GM23338 (cell line): ENCODE results near the gene FITM2. TPM values are rescaled to one million over a fixed set of nuclear protein-coding genes. Genes with fewer than 3 reads are reported as not detected.

ENCODE experiments used
- ATAC-seq: fragments of 200-7000 bp; cut with Tn5 transposase; 3 replicates; pipeline ENCODE4 v1.9.1; 2020
- DNase-seq: peaks from one replicate; pipeline ENCODE4 v3.0.0-alpha.2; 2015; ENCODE audit warnings: low spot score
- H2AFZ ChIP-seq: fragments of 200-600 bp; sonication (generic); 2 replicates; pipeline ENCODE4 v1.8.0; 2016; ENCODE audit warnings: antibody characterized with exemption, mild to moderate bottlenecking, moderate library complexity
- H3F3A ChIP-seq: fragments of 200-600 bp; sonication (generic); replicated peaks from 2 replicates; pipeline ENCODE4 v1.8.0; 2017; ENCODE audit warnings: antibody characterized with exemption, mixed run types, low read depth
- H3K27ac ChIP-seq: fragments of 200-600 bp; sonication (generic); 2 replicates; pipeline ENCODE4 v1.6.1; 2016; ENCODE audit warnings: low read depth
- H3K27me3 ChIP-seq: fragments of 200-600 bp; sonication (generic); 2 replicates; pipeline ENCODE4 v1.8.0; 2016; ENCODE audit warnings: mild to moderate bottlenecking, mixed run types, moderate library complexity; ENCODE audit not compliant: insufficient read depth
- H3K36me3 ChIP-seq: fragments of 200-600 bp; sonication (generic); 2 replicates; pipeline ENCODE4 v1.8.0; 2016; ENCODE audit warnings: mild to moderate bottlenecking; ENCODE audit not compliant: insufficient read depth
- H3K4me1 ChIP-seq: fragments of 200-600 bp; sonication (generic); 2 replicates; pipeline ENCODE4 v1.8.0; 2016; ENCODE audit warnings: mild to moderate bottlenecking, moderate library complexity; ENCODE audit not compliant: insufficient read depth
- H3K4me2 ChIP-seq: fragments of 200-600 bp; sonication (generic); 2 replicates; pipeline ENCODE4 v1.7.1; 2017; ENCODE audit warnings: mixed run types
- H3K4me3 ChIP-seq: fragments of 200-600 bp; sonication (generic); 2 replicates; pipeline ENCODE4 v1.6.1; 2016; ENCODE audit warnings: mixed run types
- H3K79me2 ChIP-seq: fragments of 200-600 bp; sonication (generic); replicated peaks from 2 replicates; pipeline ENCODE4 v1.8.0; 2017; ENCODE audit warnings: mild to moderate bottlenecking; ENCODE audit not compliant: insufficient read depth
- H3K9me2 ChIP-seq: fragments of 200-600 bp; sonication (generic); 2 replicates; pipeline ENCODE4 v1.8.0; 2017; ENCODE audit not compliant: insufficient read depth
- H4K20me1 ChIP-seq: fragments of 200-600 bp; sonication (generic); replicated peaks from 2 replicates; pipeline ENCODE4 v1.8.0; 2017; ENCODE audit warnings: mild to moderate bottlenecking; ENCODE audit not compliant: insufficient read depth
- H3K27ac Mint-ChIP-seq: 2 replicates; pipeline ENCODE4 v1.8.0; 2020; ENCODE audit warnings: inconsistent platforms, mild to moderate bottlenecking, moderate library complexity, mixed read lengths
- H3K27me3 Mint-ChIP-seq: 3 replicates; pipeline ENCODE4 v1.8.0; 2022; ENCODE audit warnings: low read depth, mild to moderate bottlenecking, moderate library complexity, mixed read lengths, inconsistent platforms; ENCODE audit not compliant: insufficient read depth, poor library complexity
- H3K36me3 Mint-ChIP-seq: 3 replicates; pipeline ENCODE4 v1.8.0; 2021; ENCODE audit warnings: low read depth, mild to moderate bottlenecking, inconsistent platforms, moderate library complexity, mixed read lengths
- H3K4me1 Mint-ChIP-seq: 3 replicates; pipeline ENCODE4 v1.8.0; 2020; ENCODE audit warnings: mild to moderate bottlenecking, inconsistent platforms, mixed read lengths
- H3K4me3 Mint-ChIP-seq: 3 replicates; pipeline ENCODE4 v1.8.0; 2021; ENCODE audit warnings: moderate library complexity, mild to moderate bottlenecking, inconsistent platforms, mixed read lengths
- H3K9me3 Mint-ChIP-seq: 3 replicates; pipeline ENCODE4 v1.8.0; 2020; ENCODE audit warnings: moderate library complexity, mild to moderate bottlenecking, inconsistent platforms, mixed read lengths
- CREB1 ChIP-seq: fragments of 250-450 bp; sonication (Bioruptor Pico); IDR thresholded peaks from 2 replicates; pipeline ENCODE4 v1.5.0; 2020; ENCODE audit warnings: low read depth, mild to moderate bottlenecking, moderate library complexity
- EZH2 ChIP-seq: fragments of 200-600 bp; sonication (generic); IDR thresholded peaks from one replicate; pipeline ENCODE4 v1.8.0; 2017; ENCODE audit warnings: antibody characterized with exemption, mild to moderate bottlenecking, low read depth; ENCODE audit not compliant: unreplicated experiment
- EZH2phosphoT487 ChIP-seq: fragments of 200-600 bp; sonication (generic); IDR thresholded peaks from one replicate; pipeline ENCODE4 v1.8.1; 2018; ENCODE audit warnings: antibody characterized with exemption; ENCODE audit not compliant: unreplicated experiment
- JUNB ChIP-seq: IDR thresholded peaks from one replicate; pipeline ENCODE4 v1.6.1; 2016; ENCODE audit warnings: antibody characterized with exemption; ENCODE audit not compliant: unreplicated experiment
- NANOG ChIP-seq: IDR thresholded peaks from 2 replicates; pipeline ENCODE4 v1.6.1; 2016; ENCODE audit warnings: antibody characterized with exemption, borderline replicate concordance
- POLR2AphosphoS5 ChIP-seq: IDR thresholded peaks from 2 replicates; pipeline ENCODE4 v1.6.1; 2016; ENCODE audit warnings: antibody characterized with exemption, low read depth
- STAT1 ChIP-seq: IDR thresholded peaks from one replicate; pipeline ENCODE4 v1.6.1; 2016; ENCODE audit warnings: antibody characterized with exemption; ENCODE audit not compliant: unreplicated experiment
- ZNF114 ChIP-seq: fragments of 250-450 bp; sonication (Bioruptor Pico); IDR thresholded peaks from 2 replicates; pipeline ENCODE4 v1.5.0; 2020; ENCODE audit warnings: mild to moderate bottlenecking, moderate library complexity
- ZNF331 ChIP-seq: fragments of 250-450 bp; sonication (Bioruptor Pico); IDR thresholded peaks from 2 replicates; pipeline ENCODE4 v1.5.0; 2020; ENCODE audit warnings: low read depth, mild to moderate bottlenecking, moderate library complexity
- polyA plus RNA-seq: library from polyadenylated mRNA; unstranded; fragments of >200 nt; fragmentation: Nextera tagmentation; extraction: Ambion mirVana; gene quantifications from 2 replicates; pipeline ENCODE4 v1.2.1, GENCODE V29; 2016
- total RNA-seq: library from RNA; depleted of rRNA; stranded (reverse); fragments of >200 nt; shearing (Covaris generic); gene quantifications from 2 replicates; pipeline ENCODE4 v1.2.3, GENCODE V29; 2014
- TF ChIP-seq, protein P1 (sequence below): IDR thresholded peaks from 2 replicates; pipeline ENCODE4 v1.6.1; 2016; ENCODE audit warnings: antibody characterized with exemption
- TF ChIP-seq, protein P2 (sequence below): IDR thresholded peaks from one replicate; pipeline ENCODE4 v1.6.1; 2018; ENCODE audit warnings: antibody characterized with exemption; ENCODE audit not compliant: unreplicated experiment
- TF ChIP-seq, protein P3 (sequence below): fragments of 250-450 bp; sonication (Bioruptor Pico); IDR thresholded peaks from 2 replicates; pipeline ENCODE4 v1.5.0; 2020; ENCODE audit warnings: mild to moderate bottlenecking, moderate library complexity
- TF ChIP-seq, protein P4 (sequence below), 2 experiments: fragments of 200-600 bp in 1 of 2; sonication (generic) in 1 of 2; conservative IDR thresholded peaks; 2 replicates each; pipeline versions ENCODE4 v1.5.1 to v1.6.1; 2016 to 2017; ENCODE audit warnings: antibody characterized with exemption in 2 of 2, low read depth in 2 of 2, mild to moderate bottlenecking in 2 of 2, moderate library complexity in 1 of 2

The FITM2 gene
- total and polyA plus RNA-seq, 2 experiments from 2014 or later: 0.87 to 1.6 TPM

DNA sequence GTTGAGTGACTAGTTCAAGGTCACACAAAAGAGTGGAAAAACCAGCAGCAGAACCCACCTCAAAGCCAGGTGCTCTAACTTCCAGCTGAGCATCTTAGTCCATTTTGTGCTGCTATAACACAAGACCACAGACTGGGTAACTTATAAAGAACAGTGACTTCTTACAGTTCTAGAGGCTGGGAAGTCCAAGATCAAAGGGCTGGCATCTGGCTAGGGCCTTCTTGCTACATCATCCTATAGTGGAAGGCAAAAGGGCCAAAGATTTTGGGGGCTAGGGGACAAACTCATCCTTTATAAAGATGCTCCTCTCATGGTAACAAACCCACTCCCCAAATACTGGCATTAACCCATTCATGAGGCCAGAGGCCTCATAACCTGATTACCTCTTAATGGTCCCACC, 9.7 kb downstream of the FITM2 start:
- H3K27ac Mint-ChIP-seq: no peak overlapping the region
- H3K4me2 ChIP-seq: no peak overlapping the region
- H3K4me3 Mint-ChIP-seq: no peak overlapping the region
- no peaks in the 10 kb centered on the region; the same call in 2 of the 3 replicates for H3K4me1 Mint-ChIP-seq
- DNase-seq: no peak
- no peak overlapping the region for H2AFZ ChIP-seq
- no peaks in the 10 kb centered on the region for H3K36me3 Mint-ChIP-seq
- no peaks in the 10 kb centered on the region for H3F3A ChIP-seq
- no peaks in the 10 kb centered on the region; the same call in 1 of the 2 replicates for H4K20me1 ChIP-seq
- H3K4me1 ChIP-seq: no peaks in the 10 kb centered on the region
- no peak overlapping the region for H3K4me3 ChIP-seq
- H3K79me2 ChIP-seq: no peaks in the 10 kb centered on the region
- H3K9me3 Mint-ChIP-seq: no peaks in the 10 kb centered on the region
- no peaks in the 10 kb centered on the region for H3K27me3 ChIP-seq
- ATAC-seq: no peak
- H3K36me3 ChIP-seq: no peaks in the 10 kb centered on the region
- H3K9me2 ChIP-seq: no peaks in the 10 kb centered on the region
- H3K27me3 Mint-ChIP-seq: peaks cover 4% of the 10 kb centered on the region
- no peak for TF ChIP-seq CREB1 (CRISPR knock-in tag)
- TF ChIP-seq, protein P1, sequence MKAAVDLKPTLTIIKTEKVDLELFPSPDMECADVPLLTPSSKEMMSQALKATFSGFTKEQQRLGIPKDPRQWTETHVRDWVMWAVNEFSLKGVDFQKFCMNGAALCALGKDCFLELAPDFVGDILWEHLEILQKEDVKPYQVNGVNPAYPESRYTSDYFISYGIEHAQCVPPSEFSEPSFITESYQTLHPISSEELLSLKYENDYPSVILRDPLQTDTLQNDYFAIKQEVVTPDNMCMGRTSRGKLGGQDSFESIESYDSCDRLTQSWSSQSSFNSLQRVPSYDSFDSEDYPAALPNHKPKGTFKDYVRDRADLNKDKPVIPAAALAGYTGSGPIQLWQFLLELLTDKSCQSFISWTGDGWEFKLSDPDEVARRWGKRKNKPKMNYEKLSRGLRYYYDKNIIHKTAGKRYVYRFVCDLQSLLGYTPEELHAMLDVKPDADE: no peak
- no peak for TF ChIP-seq NANOG
- TF ChIP-seq EZH2: no peak
- TF ChIP-seq, protein P2, sequence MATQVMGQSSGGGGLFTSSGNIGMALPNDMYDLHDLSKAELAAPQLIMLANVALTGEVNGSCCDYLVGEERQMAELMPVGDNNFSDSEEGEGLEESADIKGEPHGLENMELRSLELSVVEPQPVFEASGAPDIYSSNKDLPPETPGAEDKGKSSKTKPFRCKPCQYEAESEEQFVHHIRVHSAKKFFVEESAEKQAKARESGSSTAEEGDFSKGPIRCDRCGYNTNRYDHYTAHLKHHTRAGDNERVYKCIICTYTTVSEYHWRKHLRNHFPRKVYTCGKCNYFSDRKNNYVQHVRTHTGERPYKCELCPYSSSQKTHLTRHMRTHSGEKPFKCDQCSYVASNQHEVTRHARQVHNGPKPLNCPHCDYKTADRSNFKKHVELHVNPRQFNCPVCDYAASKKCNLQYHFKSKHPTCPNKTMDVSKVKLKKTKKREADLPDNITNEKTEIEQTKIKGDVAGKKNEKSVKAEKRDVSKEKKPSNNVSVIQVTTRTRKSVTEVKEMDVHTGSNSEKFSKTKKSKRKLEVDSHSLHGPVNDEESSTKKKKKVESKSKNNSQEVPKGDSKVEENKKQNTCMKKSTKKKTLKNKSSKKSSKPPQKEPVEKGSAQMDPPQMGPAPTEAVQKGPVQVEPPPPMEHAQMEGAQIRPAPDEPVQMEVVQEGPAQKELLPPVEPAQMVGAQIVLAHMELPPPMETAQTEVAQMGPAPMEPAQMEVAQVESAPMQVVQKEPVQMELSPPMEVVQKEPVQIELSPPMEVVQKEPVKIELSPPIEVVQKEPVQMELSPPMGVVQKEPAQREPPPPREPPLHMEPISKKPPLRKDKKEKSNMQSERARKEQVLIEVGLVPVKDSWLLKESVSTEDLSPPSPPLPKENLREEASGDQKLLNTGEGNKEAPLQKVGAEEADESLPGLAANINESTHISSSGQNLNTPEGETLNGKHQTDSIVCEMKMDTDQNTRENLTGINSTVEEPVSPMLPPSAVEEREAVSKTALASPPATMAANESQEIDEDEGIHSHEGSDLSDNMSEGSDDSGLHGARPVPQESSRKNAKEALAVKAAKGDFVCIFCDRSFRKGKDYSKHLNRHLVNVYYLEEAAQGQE: no peak
- TF ChIP-seq JUNB: no peak
- no peak for TF ChIP-seq POLR2AphosphoS5
- no peak for TF ChIP-seq ZNF331 (CRISPR knock-in tag)
- TF ChIP-seq, protein P3, sequence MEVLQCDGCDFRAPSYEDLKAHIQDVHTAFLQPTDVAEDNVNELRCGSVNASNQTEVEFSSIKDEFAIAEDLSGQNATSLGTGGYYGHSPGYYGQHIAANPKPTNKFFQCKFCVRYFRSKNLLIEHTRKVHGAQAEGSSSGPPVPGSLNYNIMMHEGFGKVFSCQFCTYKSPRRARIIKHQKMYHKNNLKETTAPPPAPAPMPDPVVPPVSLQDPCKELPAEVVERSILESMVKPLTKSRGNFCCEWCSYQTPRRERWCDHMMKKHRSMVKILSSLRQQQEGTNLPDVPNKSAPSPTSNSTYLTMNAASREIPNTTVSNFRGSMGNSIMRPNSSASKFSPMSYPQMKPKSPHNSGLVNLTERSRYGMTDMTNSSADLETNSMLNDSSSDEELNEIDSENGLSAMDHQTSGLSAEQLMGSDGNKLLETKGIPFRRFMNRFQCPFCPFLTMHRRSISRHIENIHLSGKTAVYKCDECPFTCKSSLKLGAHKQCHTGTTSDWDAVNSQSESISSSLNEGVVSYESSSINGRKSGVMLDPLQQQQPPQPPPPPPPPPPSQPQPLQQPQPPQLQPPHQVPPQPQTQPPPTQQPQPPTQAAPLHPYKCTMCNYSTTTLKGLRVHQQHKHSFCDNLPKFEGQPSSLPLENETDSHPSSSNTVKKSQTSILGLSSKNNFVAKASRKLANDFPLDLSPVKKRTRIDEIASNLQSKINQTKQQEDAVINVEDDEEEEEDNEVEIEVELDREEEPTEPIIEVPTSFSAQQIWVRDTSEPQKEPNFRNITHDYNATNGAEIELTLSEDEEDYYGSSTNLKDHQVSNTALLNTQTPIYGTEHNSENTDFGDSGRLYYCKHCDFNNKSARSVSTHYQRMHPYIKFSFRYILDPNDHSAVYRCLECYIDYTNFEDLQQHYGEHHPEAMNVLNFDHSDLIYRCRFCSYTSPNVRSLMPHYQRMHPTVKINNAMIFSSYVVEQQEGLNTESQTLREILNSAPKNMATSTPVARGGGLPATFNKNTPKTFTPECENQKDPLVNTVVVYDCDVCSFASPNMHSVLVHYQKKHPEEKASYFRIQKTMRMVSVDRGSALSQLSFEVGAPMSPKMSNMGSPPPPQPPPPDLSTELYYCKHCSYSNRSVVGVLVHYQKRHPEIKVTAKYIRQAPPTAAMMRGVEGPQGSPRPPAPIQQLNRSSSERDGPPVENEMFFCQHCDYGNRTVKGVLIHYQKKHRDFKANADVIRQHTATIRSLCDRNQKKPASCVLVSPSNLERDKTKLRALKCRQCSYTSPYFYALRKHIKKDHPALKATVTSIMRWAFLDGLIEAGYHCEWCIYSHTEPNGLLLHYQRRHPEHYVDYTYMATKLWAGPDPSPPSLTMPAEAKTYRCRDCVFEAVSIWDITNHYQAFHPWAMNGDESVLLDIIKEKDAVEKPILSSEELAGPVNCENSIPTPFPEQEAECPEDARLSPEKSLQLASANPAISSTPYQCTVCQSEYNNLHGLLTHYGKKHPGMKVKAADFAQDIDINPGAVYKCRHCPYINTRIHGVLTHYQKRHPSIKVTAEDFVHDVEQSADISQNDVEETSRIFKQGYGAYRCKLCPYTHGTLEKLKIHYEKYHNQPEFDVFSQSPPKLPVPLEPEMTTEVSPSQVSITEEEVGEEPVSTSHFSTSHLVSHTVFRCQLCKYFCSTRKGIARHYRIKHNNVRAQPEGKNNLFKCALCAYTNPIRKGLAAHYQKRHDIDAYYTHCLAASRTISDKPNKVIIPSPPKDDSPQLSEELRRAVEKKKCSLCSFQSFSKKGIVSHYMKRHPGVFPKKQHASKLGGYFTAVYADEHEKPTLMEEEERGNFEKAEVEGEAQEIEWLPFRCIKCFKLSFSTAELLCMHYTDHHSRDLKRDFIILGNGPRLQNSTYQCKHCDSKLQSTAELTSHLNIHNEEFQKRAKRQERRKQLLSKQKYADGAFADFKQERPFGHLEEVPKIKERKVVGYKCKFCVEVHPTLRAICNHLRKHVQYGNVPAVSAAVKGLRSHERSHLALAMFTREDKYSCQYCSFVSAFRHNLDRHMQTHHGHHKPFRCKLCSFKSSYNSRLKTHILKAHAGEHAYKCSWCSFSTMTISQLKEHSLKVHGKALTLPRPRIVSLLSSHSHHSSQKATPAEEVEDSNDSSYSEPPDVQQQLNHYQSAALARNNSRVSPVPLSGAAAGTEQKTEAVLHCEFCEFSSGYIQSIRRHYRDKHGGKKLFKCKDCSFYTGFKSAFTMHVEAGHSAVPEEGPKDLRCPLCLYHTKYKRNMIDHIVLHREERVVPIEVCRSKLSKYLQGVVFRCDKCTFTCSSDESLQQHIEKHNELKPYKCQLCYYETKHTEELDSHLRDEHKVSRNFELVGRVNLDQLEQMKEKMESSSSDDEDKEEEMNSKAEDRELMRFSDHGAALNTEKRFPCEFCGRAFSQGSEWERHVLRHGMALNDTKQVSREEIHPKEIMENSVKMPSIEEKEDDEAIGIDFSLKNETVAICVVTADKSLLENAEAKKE (CRISPR knock-in tag): no peak
- TF ChIP-seq ZNF114 (CRISPR knock-in tag): no peak
- TF ChIP-seq STAT1: no peak
- TF ChIP-seq, protein P4, sequence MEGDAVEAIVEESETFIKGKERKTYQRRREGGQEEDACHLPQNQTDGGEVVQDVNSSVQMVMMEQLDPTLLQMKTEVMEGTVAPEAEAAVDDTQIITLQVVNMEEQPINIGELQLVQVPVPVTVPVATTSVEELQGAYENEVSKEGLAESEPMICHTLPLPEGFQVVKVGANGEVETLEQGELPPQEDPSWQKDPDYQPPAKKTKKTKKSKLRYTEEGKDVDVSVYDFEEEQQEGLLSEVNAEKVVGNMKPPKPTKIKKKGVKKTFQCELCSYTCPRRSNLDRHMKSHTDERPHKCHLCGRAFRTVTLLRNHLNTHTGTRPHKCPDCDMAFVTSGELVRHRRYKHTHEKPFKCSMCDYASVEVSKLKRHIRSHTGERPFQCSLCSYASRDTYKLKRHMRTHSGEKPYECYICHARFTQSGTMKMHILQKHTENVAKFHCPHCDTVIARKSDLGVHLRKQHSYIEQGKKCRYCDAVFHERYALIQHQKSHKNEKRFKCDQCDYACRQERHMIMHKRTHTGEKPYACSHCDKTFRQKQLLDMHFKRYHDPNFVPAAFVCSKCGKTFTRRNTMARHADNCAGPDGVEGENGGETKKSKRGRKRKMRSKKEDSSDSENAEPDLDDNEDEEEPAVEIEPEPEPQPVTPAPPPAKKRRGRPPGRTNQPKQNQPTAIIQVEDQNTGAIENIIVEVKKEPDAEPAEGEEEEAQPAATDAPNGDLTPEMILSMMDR (conservative IDR thresholded peaks at IDR 0.05; ENCODE audit: low read depth in 2 of 2): no peak
- no peak for TF ChIP-seq EZH2phosphoT487
- H3K27ac ChIP-seq: no peak overlapping the region
